HepG2 (cell line): ENCODE data around the gene OSM. TPM values are rescaled to one million over a fixed set of nuclear protein-coding genes. Genes with fewer than 3 reads are reported as not detected.
A peak's percentile ranks its signal among the peaks of the same experiment; 100 is the strongest.

Experiments used
- DR1 ChIP-seq: sonication (generic); formaldehyde crosslinking; IDR thresholded peaks from 2 replicates; pipeline ENCODE4 v1.8.0; 2021; ENCODE audit warnings: mild to moderate bottlenecking, missing genetic modification reagents, inconsistent platforms
- GATAD2A ChIP-seq: IDR thresholded peaks from 2 replicates; pipeline ENCODE4 v1.6.1; 2016
- GFI1 ChIP-seq: sonication (generic); formaldehyde crosslinking; IDR thresholded peaks from 2 replicates; pipeline ENCODE4 v1.5.0; 2020; ENCODE audit warnings: missing genetic modification reagents, mild to moderate bottlenecking, borderline replicate concordance
- HDAC1 ChIP-seq: sonication (generic); formaldehyde crosslinking; IDR thresholded peaks from 2 replicates; pipeline ENCODE4 v1.5.1; 2020; ENCODE audit warnings: mild to moderate bottlenecking, missing genetic modification reagents
- HNF4A ChIP-seq: sonication (generic); formaldehyde crosslinking; IDR thresholded peaks from 2 replicates; pipeline ENCODE4 v1.4.0; 2020; ENCODE audit warnings: missing genetic modification reagents
- KDM2A ChIP-seq: sonication (generic); formaldehyde crosslinking; IDR thresholded peaks from 2 replicates; pipeline ENCODE4 v1.4.0; 2020; ENCODE audit warnings: low read depth, missing genetic modification reagents, borderline replicate concordance
- NCOA2 ChIP-seq: sonication (generic); formaldehyde crosslinking; IDR thresholded peaks from 2 replicates; pipeline ENCODE4 v1.8.0; 2022; ENCODE audit warnings: inconsistent platforms
- NFIC ChIP-seq: IDR thresholded peaks from 2 replicates; pipeline ENCODE4 v1.6.1; 2012; ENCODE audit warnings: mild to moderate bottlenecking, low read length, inconsistent platforms
- POLR2G ChIP-seq: fragments of 200-400 bp; formaldehyde crosslinking; IDR thresholded peaks from 2 replicates; pipeline ENCODE4 v1.6.1; 2018; ENCODE audit warnings: mild to moderate bottlenecking, low read depth, low read length, moderate library complexity
- SP5 ChIP-seq: IDR thresholded peaks from 2 replicates; pipeline ENCODE4 v1.6.1; 2016; ENCODE audit warnings: low read depth, borderline replicate concordance
- SRSF4 ChIP-seq: fragments of 200-400 bp; formaldehyde crosslinking; IDR thresholded peaks from one replicate; pipeline ENCODE4 v1.6.1; 2018; ENCODE audit warnings: mild to moderate bottlenecking, low read depth, low read length, moderate library complexity; ENCODE audit not compliant: poor library complexity, severe bottlenecking
- polyA plus RNA-seq, 8 experiments: library from polyadenylated mRNA; depleted of rRNA in 3 of 8; stranded (reverse) in 7 of 8; unstranded in 1 of 8; fragments of >200 nt; fragmentation: Illumina TruSeq in 4 of 8; extraction: Trizol in 4 of 8; gene quantifications; 2 replicates each; pipeline versions ENCODE4 v1.2.1 to v1.2.3, GENCODE V29; 2011 to 2016; ENCODE audit warnings: low read depth in 4 of 8, missing spikeins in 1 of 8, mixed read lengths in 1 of 8; ENCODE audit not compliant: insufficient read depth in 1 of 8
- total RNA-seq, 5 experiments: library from RNA; depleted of rRNA; stranded (reverse); fragments of >200 nt; fragmentation: Illumina TruSeq; extraction: Trizol; gene quantifications; 2 replicates each; pipeline ENCODE4 v1.2.3, GENCODE V29; 2016; ENCODE audit warnings: low read depth in 1 of 5
- TF ChIP-seq, protein P1 (sequence below): sonication (generic); formaldehyde crosslinking; IDR thresholded peaks from 2 replicates; pipeline ENCODE4 v1.5.1; 2020; ENCODE audit warnings: mild to moderate bottlenecking, missing genetic modification reagents, moderate library complexity
- TF ChIP-seq, protein P2 (sequence below): sonication (generic); formaldehyde crosslinking; IDR thresholded peaks from 2 replicates; pipeline ENCODE4 v1.5.0; 2020; ENCODE audit warnings: mild to moderate bottlenecking, missing genetic modification reagents, borderline replicate concordance
- TF ChIP-seq, protein P3 (sequence below): sonication (generic); formaldehyde crosslinking; IDR thresholded peaks from 2 replicates; pipeline ENCODE4 v1.4.0; 2020; ENCODE audit warnings: missing genetic modification reagents

Gene OSM
- total and polyA plus RNA-seq, 2 of the 13 experiments (the other 11 are each of a cell fraction or from before 2014, with no cell fraction given): not detected

DNA sequence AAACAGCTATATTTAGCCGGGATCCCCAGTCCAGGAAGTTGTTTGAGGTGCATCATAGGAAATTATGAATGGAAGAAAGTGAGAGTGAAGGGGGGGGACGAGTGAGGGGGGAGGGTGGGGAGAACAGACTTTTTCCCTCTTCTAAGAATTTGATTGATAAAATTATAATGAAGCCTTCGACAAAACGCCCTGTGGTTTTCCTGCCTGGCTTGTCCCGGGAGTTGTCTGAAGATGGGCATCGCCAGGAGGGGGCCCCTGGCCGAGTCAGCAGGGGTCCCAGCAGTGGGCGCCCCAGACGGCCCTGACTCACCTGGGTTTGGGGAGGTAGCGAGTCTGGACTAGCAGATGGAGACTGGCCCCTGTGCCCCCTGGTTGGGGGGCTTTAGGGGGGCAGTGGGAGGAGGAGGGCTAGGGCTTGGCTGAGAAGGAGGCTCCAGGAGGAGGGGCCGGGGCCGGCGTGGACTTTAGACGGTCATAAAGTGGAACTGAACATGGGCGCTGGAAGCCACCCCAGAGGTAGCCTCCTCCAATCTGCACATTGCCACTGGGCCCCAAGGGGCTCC is 19.8 kb downstream of the OSM start (continued):
- TF ChIP-seq NFIC (no peak), NCOA2 (CRISPR knock-in tag) (no peak), GFI1 (no peak), SP5 (CRISPR knock-in tag) (0 out of 2 replicates have a peak, but pooled peaks have one; percentile 24), HNF4A (CRISPR knock-in tag) (peak; percentile 63), HDAC1 (CRISPR knock-in tag) (peak; percentile 43; the same call in 1 of the 2 replicates), POLR2G (peak; percentile 38; the same call in 1 of the 2 replicates), GATAD2A (CRISPR knock-in tag) (0 out of 2 replicates have a peak, but pooled peaks have one; percentile 15), KDM2A (peak; percentile 41; the same call in 1 of the 2 replicates), DR1 (CRISPR knock-in tag) (no peak), SRSF4 (no peak)
- TF ChIP-seq, protein P1, sequence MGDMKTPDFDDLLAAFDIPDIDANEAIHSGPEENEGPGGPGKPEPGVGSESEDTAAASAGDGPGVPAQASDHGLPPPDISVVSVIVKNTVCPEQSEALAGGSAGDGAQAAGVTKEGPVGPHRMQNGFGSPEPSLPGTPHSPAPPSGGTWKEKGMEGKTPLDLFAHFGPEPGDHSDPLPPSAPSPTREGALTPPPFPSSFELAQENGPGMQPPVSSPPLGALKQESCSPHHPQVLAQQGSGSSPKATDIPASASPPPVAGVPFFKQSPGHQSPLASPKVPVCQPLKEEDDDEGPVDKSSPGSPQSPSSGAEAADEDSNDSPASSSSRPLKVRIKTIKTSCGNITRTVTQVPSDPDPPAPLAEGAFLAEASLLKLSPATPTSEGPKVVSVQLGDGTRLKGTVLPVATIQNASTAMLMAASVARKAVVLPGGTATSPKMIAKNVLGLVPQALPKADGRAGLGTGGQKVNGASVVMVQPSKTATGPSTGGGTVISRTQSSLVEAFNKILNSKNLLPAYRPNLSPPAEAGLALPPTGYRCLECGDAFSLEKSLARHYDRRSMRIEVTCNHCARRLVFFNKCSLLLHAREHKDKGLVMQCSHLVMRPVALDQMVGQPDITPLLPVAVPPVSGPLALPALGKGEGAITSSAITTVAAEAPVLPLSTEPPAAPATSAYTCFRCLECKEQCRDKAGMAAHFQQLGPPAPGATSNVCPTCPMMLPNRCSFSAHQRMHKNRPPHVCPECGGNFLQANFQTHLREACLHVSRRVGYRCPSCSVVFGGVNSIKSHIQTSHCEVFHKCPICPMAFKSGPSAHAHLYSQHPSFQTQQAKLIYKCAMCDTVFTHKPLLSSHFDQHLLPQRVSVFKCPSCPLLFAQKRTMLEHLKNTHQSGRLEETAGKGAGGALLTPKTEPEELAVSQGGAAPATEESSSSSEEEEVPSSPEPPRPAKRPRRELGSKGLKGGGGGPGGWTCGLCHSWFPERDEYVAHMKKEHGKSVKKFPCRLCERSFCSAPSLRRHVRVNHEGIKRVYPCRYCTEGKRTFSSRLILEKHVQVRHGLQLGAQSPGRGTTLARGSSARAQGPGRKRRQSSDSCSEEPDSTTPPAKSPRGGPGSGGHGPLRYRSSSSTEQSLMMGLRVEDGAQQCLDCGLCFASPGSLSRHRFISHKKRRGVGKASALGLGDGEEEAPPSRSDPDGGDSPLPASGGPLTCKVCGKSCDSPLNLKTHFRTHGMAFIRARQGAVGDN (CRISPR knock-in tag): 0 out of 2 replicates have a peak, but pooled peaks have one; percentile 48
- TF ChIP-seq, protein P2, sequence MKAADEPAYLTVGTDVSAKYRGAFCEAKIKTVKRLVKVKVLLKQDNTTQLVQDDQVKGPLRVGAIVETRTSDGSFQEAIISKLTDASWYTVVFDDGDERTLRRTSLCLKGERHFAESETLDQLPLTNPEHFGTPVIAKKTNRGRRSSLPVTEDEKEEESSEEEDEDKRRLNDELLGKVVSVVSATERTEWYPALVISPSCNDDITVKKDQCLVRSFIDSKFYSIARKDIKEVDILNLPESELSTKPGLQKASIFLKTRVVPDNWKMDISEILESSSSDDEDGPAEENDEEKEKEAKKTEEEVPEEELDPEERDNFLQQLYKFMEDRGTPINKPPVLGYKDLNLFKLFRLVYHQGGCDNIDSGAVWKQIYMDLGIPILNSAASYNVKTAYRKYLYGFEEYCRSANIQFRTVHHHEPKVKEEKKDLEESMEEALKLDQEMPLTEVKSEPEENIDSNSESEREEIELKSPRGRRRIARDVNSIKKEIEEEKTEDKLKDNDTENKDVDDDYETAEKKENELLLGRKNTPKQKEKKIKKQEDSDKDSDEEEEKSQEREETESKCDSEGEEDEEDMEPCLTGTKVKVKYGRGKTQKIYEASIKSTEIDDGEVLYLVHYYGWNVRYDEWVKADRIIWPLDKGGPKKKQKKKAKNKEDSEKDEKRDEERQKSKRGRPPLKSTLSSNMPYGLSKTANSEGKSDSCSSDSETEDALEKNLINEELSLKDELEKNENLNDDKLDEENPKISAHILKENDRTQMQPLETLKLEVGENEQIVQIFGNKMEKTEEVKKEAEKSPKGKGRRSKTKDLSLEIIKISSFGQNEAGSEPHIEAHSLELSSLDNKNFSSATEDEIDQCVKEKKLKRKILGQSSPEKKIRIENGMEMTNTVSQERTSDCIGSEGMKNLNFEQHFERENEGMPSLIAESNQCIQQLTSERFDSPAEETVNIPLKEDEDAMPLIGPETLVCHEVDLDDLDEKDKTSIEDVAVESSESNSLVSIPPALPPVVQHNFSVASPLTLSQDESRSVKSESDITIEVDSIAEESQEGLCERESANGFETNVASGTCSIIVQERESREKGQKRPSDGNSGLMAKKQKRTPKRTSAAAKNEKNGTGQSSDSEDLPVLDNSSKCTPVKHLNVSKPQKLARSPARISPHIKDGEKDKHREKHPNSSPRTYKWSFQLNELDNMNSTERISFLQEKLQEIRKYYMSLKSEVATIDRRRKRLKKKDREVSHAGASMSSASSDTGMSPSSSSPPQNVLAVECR (CRISPR knock-in tag): no peak
- TF ChIP-seq, protein P3, sequence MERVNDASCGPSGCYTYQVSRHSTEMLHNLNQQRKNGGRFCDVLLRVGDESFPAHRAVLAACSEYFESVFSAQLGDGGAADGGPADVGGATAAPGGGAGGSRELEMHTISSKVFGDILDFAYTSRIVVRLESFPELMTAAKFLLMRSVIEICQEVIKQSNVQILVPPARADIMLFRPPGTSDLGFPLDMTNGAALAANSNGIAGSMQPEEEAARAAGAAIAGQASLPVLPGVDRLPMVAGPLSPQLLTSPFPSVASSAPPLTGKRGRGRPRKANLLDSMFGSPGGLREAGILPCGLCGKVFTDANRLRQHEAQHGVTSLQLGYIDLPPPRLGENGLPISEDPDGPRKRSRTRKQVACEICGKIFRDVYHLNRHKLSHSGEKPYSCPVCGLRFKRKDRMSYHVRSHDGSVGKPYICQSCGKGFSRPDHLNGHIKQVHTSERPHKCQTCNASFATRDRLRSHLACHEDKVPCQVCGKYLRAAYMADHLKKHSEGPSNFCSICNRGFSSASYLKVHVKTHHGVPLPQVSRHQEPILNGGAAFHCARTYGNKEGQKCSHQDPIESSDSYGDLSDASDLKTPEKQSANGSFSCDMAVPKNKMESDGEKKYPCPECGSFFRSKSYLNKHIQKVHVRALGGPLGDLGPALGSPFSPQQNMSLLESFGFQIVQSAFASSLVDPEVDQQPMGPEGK (CRISPR knock-in tag): peak; percentile 68
